Skeletal muscle tissue (tissue), 4 donors: ENCODE data around the gene CAMK1D. TPM values are rescaled to one million over a fixed set of nuclear protein-coding genes. Genes with fewer than 3 reads are reported as not detected.
A peak's percentile ranks its signal among the peaks of the same experiment; 100 is the strongest.

Experiments
- H3K27ac ChIP-seq: one replicate; pipeline ENCODE4 v1.7.0; 2013; ENCODE audit warnings: mild to moderate bottlenecking, low read depth, low read length, inconsistent platforms
- H3K27me3 ChIP-seq, 3 donors: one replicate each; pipeline ENCODE4 v1.7.0; 2013; ENCODE audit warnings: low read length in 3 of 3; ENCODE audit not compliant: control insufficient read depth in 3 of 3, insufficient read depth in 3 of 3
- H3K36me3 ChIP-seq, 3 donors: one replicate each; pipeline ENCODE4 v1.7.0; 2013; ENCODE audit warnings: low read length in 3 of 3; ENCODE audit not compliant: control insufficient read depth in 3 of 3, insufficient read depth in 3 of 3
- H3K4me1 ChIP-seq, 3 donors: one replicate each; pipeline ENCODE4 v1.7.0; 2013; ENCODE audit warnings: low read length in 3 of 3, mild to moderate bottlenecking in 3 of 3; ENCODE audit not compliant: control insufficient read depth in 3 of 3, insufficient read depth in 3 of 3
- H3K4me3 ChIP-seq, 3 donors: one replicate each; pipeline ENCODE4 v1.7.0; 2013; ENCODE audit warnings: low read length in 3 of 3
- H3K9ac ChIP-seq, 3 donors: one replicate each; pipeline ENCODE4 v1.7.0; 2013; ENCODE audit warnings: low read length in 3 of 3, mild to moderate bottlenecking in 3 of 3, moderate library complexity in 2 of 3, low read depth in 1 of 3
- H3K9me3 ChIP-seq, 3 donors: one replicate each; pipeline ENCODE4 v1.7.0; 2013; ENCODE audit warnings: low read length in 3 of 3; ENCODE audit not compliant: control insufficient read depth in 3 of 3
- total RNA-seq: library from RNA; depleted of rRNA; stranded (reverse); fragments of >200 nt; gene quantifications from one replicate; pipeline ENCODE4 v1.2.3, GENCODE V29; 2014
- donor health status: Osteomylitis.

The CAMK1D gene
- total RNA-seq, 1 donor from 2014 or later, result 2.1 TPM

DNA sequence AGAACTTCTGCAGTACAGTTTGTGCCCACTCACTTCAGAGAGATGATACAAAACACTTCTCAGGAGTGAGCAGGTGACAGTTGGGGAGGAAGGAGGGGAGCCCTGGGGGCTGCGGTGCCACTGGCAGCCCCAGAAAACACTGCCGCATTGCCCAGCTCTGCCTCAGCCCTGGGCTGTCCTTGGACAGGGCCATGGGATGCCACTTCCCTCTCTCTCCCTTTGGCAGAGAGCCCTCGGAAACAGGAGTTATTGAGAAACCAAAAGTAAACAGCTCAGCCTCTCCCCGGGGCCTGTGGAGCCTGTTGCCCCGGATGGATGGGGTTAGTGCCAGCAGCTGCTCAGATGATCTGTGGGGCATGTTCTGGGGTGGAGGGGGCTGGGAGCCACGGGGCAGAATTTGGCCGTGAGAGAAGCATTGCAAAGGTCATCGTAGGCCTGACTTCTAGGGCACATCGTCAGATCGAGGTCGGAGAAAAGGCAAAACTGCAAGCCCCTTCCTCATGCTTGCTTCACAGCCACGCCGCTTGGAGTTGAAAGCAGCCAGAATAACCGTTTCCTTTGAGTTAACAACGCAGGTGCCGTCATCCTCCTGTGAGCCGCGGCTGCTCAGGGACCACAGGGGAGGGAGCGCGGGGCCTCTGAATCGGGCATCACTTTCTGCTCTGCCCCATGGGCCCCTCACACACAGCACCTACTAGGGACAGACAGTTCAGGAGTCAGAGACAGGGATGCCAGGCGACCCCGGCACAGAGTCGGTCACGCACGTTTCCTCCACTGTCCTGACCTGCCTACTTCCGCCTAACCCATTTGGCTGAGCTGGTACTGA is 256.4 kb downstream of the CAMK1D start:
- Histone ChIP-seq H3K9ac (peak overlapping the region; percentile 12 to 43 (median 25)), H3K27ac (no peak overlapping the region), H3K4me3 (peak overlapping the region; percentile 31 to 57 (median 56))

DNA sequence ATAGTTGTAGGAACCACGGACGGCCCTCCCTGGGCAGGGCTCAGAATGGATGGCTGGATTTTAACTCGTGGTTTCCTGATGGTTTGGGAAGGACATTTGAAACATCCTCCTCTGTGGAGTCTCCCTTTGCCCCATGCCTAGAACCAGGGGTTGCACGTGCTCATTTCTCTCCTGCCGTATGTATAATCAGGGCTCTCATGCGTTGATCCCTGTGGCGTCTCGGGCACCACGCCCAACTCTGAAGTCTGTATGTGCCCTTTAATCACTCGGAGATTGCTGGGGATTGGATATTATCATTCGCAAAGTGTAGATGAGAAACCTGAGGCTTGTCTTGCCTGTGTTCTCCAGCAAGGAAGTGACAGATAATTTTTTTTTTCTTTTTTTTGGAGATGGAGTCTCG is 257.1 kb downstream of the CAMK1D start:
- peak overlapping the region in 2 of 3 donors; percentile 31 to 57 for H3K4me3 ChIP-seq
- peak overlapping the region in 1 of 3 donors; percentile 43 for H3K9ac ChIP-seq
- no peaks in the 10 kb centered on the region for H3K9me3 ChIP-seq
- H3K36me3 ChIP-seq, result no peaks in the 10 kb centered on the region
- no peaks in the 10 kb centered on the region for H3K27me3 ChIP-seq
- H3K4me1 ChIP-seq, result peaks cover 4 to 10% (median 7%) of the 10 kb centered on the region in 3 donors
- no peak overlapping the region for H3K27ac ChIP-seq

More for the DNA sequence above, 256.4 kb downstream of the CAMK1D start:
- no peaks in the 10 kb centered on the region for H3K36me3 ChIP-seq
- no peaks in the 10 kb centered on the region for H3K27me3 ChIP-seq
- H3K4me1 ChIP-seq, result peaks cover 4 to 10% (median 7%) of the 10 kb centered on the region in 3 donors
- no peaks in the 10 kb centered on the region for H3K9me3 ChIP-seq

DNA sequence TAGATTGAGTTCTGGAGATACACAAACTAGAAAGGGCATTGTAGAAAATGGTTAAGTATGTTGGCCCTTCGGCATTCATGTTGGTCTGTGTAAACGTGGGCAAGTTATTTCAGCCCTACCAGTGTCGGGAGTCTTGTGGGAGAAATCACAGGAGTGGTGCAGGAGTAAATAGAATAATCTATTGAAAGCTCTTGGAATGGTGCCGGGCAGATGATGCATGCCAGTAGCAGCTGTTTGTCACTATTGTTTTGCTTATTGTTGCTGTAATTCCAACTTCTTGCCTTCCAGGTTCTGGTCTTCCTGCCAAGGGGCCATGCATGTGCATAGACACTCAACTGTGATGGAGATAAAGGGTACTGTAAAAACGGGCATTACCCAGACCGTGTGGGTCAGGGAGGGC is 259.4 kb downstream of the CAMK1D start:
- H3K9ac ChIP-seq, result no peak overlapping the region
- H3K4me1 ChIP-seq, result peaks cover 4 to 10% (median 7%) of the 10 kb centered on the region in 3 donors
- H3K9me3 ChIP-seq, result no peaks in the 10 kb centered on the region
- H3K4me3 ChIP-seq, result no peak overlapping the region
- no peak overlapping the region for H3K27ac ChIP-seq
- H3K36me3 ChIP-seq, result no peaks in the 10 kb centered on the region
- H3K27me3 ChIP-seq, result no peaks in the 10 kb centered on the region

DNA sequence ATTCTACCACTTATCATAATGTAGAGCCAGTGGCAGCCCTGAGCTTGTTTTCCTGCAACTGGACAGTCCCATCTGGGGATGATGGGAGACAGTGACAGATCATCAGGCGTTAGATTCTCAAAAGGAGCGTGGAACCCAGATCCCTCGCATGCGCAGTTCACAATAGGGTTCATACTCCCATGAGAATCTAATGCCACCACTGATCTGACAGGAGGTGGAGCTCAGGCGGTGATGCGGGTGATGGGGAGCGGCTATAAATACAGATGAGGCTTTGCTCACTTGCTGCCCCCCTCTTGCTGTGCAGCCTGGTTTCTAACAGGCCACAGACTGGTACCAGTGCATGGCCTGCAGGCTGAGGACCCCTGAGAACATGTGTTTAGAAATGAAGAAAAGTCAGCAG is 260.1 kb downstream of the CAMK1D start:
- Histone ChIP-seq H3K9ac (no peak overlapping the region), H3K36me3 (no peaks in the 10 kb centered on the region), H3K27ac (no peak overlapping the region), H3K4me1 (peaks cover 4 to 10% (median 7%) of the 10 kb centered on the region in 3 donors), H3K27me3 (no peaks in the 10 kb centered on the region), H3K4me3 (no peak overlapping the region), H3K9me3 (no peaks in the 10 kb centered on the region)

DNA sequence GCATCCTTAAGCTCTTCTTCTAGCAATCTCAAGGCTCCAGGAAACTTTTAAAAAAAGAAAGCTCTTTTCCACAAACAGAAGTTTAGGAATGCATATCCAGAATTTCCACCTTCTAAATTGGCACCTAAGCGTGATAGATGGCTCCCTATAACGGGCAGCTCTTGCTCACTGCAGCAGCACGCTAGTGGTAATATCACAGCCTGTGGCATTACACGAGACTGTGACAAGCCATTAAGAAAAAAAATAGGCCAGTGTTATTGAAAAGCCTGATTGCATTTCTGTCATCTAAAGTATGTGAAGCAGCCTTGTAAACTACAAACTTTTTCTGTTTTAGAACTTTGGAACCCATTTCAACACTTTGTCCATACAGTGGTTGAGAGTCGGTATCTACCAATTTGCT is 263.8 kb downstream of the CAMK1D start:
- no peaks in the 10 kb centered on the region for H3K27me3 ChIP-seq
- no peaks in the 10 kb centered on the region for H3K9me3 ChIP-seq
- no peaks in the 10 kb centered on the region for H3K4me1 ChIP-seq
- H3K9ac ChIP-seq, result no peak overlapping the region
- H3K27ac ChIP-seq, result no peak overlapping the region
- no peak overlapping the region for H3K4me3 ChIP-seq
- H3K36me3 ChIP-seq, result no peaks in the 10 kb centered on the region

DNA sequence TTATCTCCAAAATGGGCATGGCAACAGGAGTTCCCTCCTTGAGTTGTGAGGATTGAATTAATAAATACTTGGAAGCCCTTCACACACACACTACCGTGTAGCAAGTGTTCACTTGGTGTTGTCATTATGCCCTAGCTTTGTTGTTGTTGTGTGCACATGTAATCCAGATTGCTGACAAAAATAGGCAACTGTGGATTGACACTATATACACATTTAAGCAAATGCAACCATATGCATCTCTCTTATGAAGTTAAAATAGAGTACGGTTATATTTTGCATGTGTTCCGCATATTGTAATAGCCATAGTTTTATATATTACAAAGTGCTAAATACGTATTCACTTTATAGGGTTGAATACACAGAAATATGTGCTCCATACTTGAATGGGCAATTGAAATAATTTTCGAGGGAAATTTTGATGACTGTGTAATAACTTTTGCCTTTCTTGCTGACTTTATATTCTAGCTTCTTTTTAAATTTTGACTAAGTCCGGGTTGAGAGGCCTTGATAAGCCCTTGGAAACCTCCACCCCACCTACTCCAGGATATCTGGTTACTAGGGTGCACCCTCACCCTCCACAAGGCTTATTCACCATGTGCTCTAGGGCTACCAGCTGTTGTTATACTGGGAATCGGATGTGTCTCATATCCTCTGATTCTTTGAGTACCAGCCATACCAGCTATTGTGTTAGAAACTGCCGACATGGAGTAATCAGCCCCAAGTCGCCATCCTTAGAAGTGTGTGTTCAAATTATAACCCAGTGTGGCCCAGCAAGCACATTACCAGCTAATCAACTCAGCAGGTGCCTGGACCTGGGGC is 265.0 kb downstream of the CAMK1D start:
- Histone ChIP-seq H3K4me3 (no peak overlapping the region), H3K36me3 (no peaks in the 10 kb centered on the region), H3K27ac (no peak overlapping the region), H3K9me3 (no peaks in the 10 kb centered on the region), H3K27me3 (no peaks in the 10 kb centered on the region), H3K4me1 (no peaks in the 10 kb centered on the region), H3K9ac (no peak overlapping the region)

DNA sequence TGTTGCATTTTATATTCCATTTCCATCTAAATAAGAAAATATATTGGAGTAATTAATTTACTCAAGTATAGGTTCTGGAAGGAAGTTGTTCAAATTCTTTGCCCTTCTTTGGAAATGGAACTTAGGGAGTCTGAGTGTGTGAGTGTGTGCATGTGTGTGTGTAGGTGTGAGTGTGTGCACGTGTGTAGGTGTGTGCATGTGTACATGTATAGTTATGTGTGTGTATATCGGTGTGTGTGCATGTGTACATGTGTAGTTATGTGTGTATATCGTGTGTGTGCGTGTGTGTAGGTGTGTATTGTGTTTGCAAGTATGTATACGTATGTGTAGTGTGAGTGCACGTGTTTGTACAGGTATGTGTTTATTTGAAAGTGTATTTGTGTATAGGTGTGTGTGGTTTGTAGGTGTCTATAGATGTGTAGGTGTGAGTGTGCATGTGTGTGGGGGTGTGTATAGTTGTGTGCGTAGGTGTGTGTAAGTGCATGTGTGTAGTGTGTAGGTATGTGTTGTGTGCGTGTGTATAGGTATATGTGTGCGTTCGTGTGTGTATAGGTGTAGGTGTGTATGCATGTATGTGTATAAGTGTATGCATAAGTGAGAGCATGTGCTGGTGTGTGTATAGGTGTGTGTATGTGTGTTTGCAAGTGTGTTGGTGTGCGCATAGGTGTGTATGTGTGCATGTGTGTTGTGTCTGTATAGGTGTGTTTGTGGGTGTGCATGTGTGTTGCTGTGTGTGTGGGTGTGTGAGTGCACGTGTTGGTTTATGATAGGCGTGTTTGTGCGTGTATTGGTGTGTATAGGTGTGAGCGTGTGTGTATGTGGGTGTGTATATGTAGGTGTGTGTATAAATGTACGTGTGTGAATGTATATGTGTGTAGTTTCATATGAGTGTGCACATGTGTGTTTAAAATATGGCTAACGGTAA is 266.2 kb downstream of the CAMK1D start:
- H3K9me3 ChIP-seq, result no peaks in the 10 kb centered on the region
- no peaks in the 10 kb centered on the region for H3K4me1 ChIP-seq
- no peak overlapping the region for H3K4me3 ChIP-seq
- no peaks in the 10 kb centered on the region for H3K36me3 ChIP-seq
- H3K27me3 ChIP-seq, result no peaks in the 10 kb centered on the region
- H3K9ac ChIP-seq, result no peak overlapping the region
- H3K27ac ChIP-seq, result no peak overlapping the region

DNA sequence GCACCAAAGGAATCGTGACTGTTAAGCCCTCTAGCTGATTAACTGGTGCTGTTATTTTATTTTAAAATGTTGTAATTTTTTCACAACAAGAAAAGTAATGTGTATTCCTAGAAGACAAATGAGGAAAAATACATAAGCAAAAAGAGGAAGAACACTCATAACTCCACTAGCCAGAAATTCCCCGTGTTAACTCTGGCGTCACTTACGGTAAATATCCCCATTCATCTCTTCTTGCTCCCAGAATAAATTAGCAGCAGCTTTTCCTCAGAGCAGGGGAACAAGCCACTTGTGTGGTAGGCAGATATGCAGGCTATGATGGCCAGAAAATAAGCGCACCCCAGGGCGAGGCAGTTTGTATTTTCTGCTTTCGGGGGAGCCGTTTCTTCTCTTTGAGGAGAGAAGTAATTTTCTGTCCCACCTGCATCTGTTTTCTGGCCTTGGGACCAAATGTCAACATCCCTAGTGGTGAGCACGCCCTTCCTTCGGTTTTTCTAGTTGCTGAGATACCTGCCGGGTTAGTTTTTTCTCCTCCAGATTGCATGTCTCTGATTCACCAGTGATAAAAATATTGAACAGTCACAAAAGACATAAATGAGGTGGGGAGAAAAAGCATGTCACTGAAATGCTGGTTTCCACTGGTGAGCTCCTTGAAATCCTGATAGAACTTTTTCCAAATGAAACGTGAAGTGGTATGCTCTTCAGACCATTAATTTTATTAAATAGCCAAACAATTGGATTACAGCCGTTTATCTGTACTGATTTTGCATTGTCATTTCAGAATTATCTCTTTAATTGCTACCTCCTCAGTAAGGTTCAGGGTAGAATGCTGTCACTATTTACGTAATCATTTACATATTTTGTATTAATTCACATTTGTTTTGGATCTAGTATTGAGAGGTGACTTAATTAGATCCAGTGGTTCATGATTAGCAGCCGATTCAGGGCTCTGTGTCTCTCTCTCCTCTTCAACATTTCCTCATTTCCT is 268.1 kb downstream of the CAMK1D start:
- H3K4me1 ChIP-seq, result no peaks in the 10 kb centered on the region
- no peaks in the 10 kb centered on the region for H3K36me3 ChIP-seq
- H3K27me3 ChIP-seq, result no peaks in the 10 kb centered on the region
- H3K9ac ChIP-seq, result no peak overlapping the region
- H3K4me3 ChIP-seq, result no peak overlapping the region
- no peak overlapping the region for H3K27ac ChIP-seq
- peaks cover 0 to 4% (median 0%) of the 10 kb centered on the region in 3 donors for H3K9me3 ChIP-seq

DNA sequence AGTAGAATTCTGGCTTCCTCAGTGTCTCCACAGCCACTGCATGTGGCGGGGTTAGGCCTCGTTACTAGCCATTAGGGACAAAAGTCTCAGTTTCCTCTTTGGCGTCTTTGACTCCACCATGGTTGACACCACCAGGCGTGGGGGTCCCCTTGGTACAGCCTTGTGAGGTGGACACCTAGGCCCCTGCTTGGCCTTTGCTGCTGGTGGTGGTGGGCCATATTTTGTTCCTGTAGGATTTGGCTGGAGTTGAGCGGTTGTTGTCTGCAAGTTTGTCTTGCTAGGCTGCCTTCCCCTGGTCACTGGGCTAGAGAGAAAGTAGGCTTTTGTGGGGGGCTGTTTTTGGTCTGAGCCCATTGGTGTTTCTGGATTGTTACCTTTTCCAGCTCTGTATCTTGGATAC is 272.7 kb downstream of the CAMK1D start:
- no peaks in the 10 kb centered on the region for H3K27me3 ChIP-seq
- H3K4me3 ChIP-seq, result no peak overlapping the region
- H3K9ac ChIP-seq, result no peak overlapping the region
- no peaks in the 10 kb centered on the region for H3K4me1 ChIP-seq
- H3K9me3 ChIP-seq, result peaks cover 0 to 4% (median 0%) of the 10 kb centered on the region in 3 donors
- H3K36me3 ChIP-seq, result no peaks in the 10 kb centered on the region
- H3K27ac ChIP-seq, result no peak overlapping the region
